SK-N-SH (cell line): ENCODE data around the gene SH3RF1.

ENCODE experiments used
- EP300 ChIP-seq, 2 experiments: IDR thresholded peaks; 2 replicates each; pipeline versions ENCODE4 v1.4.0 to v1.6.1; 2012; ENCODE audit warnings: borderline replicate concordance in 1 of 2, low read depth in 1 of 2, low read length in 1 of 2
- FOXM1 ChIP-seq: IDR thresholded peaks from 2 replicates; pipeline ENCODE4 v1.4.0; 2012; ENCODE audit warnings: low read depth, mild to moderate bottlenecking
- GABPA ChIP-seq: IDR thresholded peaks from 2 replicates; pipeline ENCODE4 v1.4.0; 2012; ENCODE audit warnings: low read depth, mild to moderate bottlenecking
- RAD21 ChIP-seq: IDR thresholded peaks from 2 replicates; pipeline ENCODE4 v1.6.1; 2012; ENCODE audit warnings: mild to moderate bottlenecking, low read length
- REST ChIP-seq: IDR thresholded peaks from 2 replicates; pipeline ENCODE4 v1.6.1; 2012; ENCODE audit warnings: mild to moderate bottlenecking, low read depth, low read length, moderate library complexity
- SMC3 ChIP-seq: IDR thresholded peaks from 2 replicates; pipeline ENCODE4 v1.6.1; 2012; ENCODE audit warnings: low read depth, low read length, improper control_type of control experiment
- TAF1 ChIP-seq: IDR thresholded peaks from 2 replicates; pipeline ENCODE4 v1.6.1; 2012; ENCODE audit warnings: low read depth, mild to moderate bottlenecking, low read length, moderate library complexity, borderline replicate concordance
- TF ChIP-seq, protein P1 (sequence below): fragments of 200-600 bp; sonication (generic); IDR thresholded peaks from 2 replicates; pipeline ENCODE4 v1.6.1; 2017; ENCODE audit warnings: antibody characterized with exemption, mild to moderate bottlenecking, moderate library complexity

GRCh38 chr4:169139021-169139420 is 131.7 kb downstream of the SH3RF1 start:
- TF ChIP-seq REST (no peak), RAD21 (no peak), EP300 (IDR thresholded peaks at IDR 0.05; ENCODE audit: borderline replicate concordance in 1 of 2, low read depth in 1 of 2, low read length in 1 of 2) (no peak), FOXM1 (no peak), TAF1 (no peak), SMC3 (no peak), GABPA (no peak)
- TF ChIP-seq, protein P1, sequence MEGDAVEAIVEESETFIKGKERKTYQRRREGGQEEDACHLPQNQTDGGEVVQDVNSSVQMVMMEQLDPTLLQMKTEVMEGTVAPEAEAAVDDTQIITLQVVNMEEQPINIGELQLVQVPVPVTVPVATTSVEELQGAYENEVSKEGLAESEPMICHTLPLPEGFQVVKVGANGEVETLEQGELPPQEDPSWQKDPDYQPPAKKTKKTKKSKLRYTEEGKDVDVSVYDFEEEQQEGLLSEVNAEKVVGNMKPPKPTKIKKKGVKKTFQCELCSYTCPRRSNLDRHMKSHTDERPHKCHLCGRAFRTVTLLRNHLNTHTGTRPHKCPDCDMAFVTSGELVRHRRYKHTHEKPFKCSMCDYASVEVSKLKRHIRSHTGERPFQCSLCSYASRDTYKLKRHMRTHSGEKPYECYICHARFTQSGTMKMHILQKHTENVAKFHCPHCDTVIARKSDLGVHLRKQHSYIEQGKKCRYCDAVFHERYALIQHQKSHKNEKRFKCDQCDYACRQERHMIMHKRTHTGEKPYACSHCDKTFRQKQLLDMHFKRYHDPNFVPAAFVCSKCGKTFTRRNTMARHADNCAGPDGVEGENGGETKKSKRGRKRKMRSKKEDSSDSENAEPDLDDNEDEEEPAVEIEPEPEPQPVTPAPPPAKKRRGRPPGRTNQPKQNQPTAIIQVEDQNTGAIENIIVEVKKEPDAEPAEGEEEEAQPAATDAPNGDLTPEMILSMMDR, result no peak
